ENCODE data around the gene BOD1L1.

DNA sequence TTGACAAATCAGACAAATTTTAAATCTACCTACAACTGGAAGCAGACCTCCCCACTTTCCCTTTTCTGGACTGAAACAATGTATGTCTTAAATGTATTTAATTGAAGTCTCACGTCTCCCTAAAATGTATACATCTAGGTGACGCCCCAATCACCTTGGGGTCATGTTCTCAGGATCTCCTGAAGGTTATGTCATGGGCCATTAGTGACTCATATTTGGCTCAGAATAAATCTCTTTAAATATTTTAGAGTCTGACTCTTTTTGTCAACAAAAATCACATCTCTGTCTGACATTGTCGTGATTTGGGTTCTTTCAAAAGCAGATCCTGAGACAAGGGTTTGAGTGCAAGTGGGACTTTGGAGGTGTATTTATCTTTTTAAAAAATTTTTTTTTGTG is 26.2 kb upstream of the BOD1L1 start:
- TF ChIP-seq EZH2 (IDR thresholded peaks at IDR 0.05; ENCODE audit: low read depth, unreplicated experiment) (no peak), EZH2phosphoT487 (IDR thresholded peaks at IDR 0.05; ENCODE audit: unreplicated experiment) (no peak), POLR2AphosphoS5 (IDR thresholded peaks at IDR 0.05; ENCODE audit: low read depth) (no peak), CTCF (conservative IDR thresholded peaks at IDR 0.05; ENCODE audit: low read depth in 2 of 2) (no peak), CREB1 (CRISPR knock-in tag; IDR thresholded peaks at IDR 0.05; ENCODE audit: low read depth) (no peak), JUNB (IDR thresholded peaks at IDR 0.05; ENCODE audit: unreplicated experiment) (no peak), REST (IDR thresholded peaks at IDR 0.05; ENCODE audit: unreplicated experiment) (no peak), ZNF462 (CRISPR knock-in tag; IDR thresholded peaks at IDR 0.05) (no peak), STAT1 (IDR thresholded peaks at IDR 0.05; ENCODE audit: unreplicated experiment) (no peak), ZNF331 (CRISPR knock-in tag; IDR thresholded peaks at IDR 0.05; ENCODE audit: low read depth) (no peak), ZNF114 (CRISPR knock-in tag; IDR thresholded peaks at IDR 0.05) (no peak), NANOG (IDR thresholded peaks at IDR 0.05; ENCODE audit: borderline replicate concordance) (no peak)
- TF ChIP-seq, protein P1, sequence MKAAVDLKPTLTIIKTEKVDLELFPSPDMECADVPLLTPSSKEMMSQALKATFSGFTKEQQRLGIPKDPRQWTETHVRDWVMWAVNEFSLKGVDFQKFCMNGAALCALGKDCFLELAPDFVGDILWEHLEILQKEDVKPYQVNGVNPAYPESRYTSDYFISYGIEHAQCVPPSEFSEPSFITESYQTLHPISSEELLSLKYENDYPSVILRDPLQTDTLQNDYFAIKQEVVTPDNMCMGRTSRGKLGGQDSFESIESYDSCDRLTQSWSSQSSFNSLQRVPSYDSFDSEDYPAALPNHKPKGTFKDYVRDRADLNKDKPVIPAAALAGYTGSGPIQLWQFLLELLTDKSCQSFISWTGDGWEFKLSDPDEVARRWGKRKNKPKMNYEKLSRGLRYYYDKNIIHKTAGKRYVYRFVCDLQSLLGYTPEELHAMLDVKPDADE (IDR thresholded peaks at IDR 0.05) = no peak
